ENCODE results near the gene ERAL1.
"Not testable (repeated sequence)": the region's sequence is repeated elsewhere in the genome, so short reads cannot be mapped to it uniquely, and the experiment has no call there.

The ERAL1 gene

DNA sequence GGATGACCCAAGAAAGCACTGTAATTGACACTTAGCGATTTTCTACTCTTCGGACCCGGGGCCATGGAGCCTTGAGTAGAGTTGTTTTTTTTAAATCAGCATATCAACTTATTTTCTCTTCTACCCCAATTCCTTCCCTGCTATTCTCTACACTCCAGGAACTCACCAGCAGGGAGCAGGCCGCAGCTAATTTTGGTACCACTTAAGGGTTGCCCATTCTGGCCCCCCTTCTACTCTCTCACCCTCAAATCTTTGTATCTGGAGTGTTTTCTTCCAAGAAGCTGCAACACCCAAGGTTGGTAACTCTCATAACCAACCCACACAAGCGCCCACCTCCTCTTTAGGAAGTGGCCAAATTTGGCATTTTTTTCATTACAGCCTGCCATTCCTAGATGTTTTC, 5.5 kb upstream of the ERAL1 start:
- DNase-seq (ENCODE audit: low read depth, low spot score): no peak

DNA sequence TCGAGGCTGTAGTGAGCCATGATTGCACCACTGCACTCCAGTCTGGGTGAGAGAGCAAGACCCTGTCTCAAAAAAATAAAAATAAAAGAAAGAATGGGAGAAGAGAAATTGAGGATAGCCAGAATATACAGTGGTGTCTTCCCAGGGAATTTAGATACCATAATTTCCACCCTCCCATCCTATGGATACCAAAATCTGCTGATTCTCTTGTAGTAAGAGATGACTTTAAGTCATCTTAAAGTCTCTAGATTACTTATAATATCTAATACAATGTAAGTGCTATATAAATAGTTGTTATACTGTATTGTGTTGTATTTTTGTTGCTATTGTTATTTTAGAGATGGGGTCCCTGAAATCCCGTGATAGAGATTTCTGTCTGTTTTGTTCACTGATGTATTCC, 1.5 kb upstream of the ERAL1 start:
- DNase-seq (ENCODE audit: low read depth, low spot score): no peak

DNA sequence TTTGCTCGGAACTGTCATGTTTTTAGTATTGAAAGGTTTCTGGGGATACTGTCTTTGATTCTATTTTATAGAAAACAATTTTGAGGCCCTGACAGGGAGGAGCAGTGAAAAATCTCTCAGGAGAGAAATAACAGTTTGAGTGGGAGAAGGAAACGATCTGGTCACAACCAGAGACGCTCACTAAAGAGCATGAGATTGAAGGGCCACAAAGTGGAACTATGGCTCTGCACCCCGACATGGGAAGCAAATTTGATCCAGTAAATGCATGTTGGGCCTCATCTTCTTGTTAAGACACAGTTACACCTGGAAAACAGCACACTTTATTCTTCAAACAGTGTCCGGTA, 492 bp downstream of the ERAL1 start:
- no peak for DNase-seq (ENCODE audit: low read depth, low spot score)

DNA sequence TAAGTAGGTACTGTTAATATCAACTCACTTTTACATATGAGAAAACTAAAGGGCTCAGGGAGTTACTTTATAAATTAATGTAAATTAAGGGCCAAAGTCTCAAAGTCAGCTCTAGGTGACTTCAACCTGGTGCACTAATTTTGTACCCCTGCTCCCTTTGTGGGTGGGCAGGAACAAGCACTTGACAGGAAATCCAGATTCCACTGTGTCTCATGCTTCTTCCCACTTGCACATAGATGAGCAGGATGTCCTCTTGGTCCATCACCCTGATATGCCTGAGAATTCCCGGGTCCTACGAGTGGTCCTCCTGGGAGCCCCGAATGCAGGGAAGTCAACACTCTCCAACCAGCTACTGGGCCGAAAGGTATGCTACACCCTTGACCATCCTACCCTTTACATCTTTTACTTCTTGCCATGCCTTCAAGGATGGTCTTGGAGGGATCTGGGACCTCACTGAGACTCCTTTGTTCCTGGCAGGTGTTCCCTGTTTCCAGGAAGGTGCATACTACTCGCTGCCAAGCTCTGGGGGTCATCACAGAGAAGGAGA, 1.3 kb downstream of the ERAL1 start:
- no peak for DNase-seq (ENCODE audit: low read depth, low spot score)

DNA sequence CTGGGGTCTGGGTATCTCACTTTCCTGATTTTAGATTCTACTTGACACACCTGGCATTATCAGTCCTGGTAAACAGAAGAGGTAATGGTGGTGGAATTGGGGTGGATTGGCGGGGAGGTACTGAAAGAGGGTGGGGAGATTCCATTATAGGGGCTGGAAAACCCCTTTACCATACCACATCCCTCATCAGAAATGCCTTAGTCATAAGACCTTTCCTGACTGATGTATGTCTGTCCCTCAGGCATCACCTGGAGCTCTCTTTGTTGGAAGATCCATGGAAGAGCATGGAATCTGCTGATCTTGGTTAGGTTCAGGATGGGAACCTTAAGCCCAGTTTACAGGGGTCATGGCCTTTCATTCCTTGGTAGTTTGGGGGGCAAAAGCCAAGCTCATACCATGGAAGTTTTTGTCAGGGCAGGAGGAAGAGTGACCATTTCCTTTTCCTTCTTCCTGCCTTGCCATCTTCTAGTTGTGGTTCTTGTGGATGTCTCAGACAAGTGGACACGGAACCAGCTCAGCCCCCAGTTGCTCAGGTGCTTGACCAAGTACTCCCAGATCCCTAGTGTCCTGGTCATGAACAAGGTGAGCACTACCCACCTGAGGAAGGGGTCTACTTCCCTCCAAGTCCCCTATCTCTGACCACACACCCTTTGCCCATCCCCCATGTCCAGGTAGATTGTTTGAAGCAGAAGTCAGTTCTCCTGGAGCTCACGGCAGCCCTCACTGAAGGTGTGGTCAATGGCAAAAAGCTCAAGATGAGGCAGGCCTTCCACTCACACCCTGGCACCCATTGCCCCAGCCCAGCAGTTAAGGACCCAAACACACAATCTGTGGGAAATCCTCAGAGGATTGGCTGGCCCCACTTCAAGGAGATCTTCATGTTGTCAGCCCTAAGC, 3.3 kb downstream of the ERAL1 start:
- DNase-seq (ENCODE audit: low read depth, low spot score): no peak

DNA sequence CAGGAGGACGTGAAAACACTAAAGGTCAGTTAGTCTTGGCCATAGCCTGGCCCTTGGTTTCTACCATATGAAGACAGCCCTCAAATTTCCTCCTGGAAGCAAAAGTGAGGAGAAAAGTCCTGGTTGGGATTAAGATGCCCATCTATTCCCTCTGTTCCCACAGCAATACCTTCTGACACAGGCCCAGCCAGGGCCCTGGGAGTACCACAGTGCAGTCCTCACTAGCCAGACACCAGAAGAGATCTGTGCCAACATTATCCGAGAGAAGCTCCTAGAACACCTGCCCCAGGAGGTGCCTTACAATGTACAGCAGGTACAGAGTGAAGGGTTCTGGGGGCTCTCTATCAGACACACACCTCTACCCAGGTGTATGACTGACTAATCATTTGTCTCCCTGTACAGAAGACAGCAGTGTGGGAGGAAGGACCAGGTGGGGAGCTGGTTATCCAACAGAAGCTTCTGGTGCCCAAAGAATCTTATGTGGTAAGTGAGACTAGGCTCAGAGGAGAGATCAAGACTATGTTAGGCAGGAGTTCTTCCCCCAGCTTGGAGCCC, 4.1 kb downstream of the ERAL1 start:
- DNase-seq (ENCODE audit: low read depth, low spot score): no peak

DNA sequence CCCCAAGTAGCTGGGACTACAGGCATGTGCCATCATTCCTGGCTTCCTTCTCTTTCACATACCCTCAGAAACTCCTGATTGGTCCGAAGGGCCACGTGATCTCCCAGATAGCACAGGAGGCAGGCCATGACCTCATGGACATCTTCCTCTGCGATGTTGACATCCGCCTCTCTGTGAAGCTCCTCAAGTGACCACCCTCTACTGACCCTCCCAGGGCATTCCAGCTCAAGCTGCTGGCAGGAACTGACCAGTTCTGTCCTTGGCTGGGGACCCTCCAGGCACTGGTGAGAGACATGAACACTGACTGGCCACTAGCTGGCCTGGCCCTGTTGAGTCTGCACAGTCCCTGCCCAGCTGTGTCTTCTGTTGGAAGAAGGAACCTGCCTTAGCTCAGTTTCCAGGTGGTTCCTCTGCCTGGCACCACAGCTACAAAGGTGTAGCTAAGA, 5.6 kb downstream of the ERAL1 start:
- no peak for DNase-seq (ENCODE audit: low read depth, low spot score)

DNA sequence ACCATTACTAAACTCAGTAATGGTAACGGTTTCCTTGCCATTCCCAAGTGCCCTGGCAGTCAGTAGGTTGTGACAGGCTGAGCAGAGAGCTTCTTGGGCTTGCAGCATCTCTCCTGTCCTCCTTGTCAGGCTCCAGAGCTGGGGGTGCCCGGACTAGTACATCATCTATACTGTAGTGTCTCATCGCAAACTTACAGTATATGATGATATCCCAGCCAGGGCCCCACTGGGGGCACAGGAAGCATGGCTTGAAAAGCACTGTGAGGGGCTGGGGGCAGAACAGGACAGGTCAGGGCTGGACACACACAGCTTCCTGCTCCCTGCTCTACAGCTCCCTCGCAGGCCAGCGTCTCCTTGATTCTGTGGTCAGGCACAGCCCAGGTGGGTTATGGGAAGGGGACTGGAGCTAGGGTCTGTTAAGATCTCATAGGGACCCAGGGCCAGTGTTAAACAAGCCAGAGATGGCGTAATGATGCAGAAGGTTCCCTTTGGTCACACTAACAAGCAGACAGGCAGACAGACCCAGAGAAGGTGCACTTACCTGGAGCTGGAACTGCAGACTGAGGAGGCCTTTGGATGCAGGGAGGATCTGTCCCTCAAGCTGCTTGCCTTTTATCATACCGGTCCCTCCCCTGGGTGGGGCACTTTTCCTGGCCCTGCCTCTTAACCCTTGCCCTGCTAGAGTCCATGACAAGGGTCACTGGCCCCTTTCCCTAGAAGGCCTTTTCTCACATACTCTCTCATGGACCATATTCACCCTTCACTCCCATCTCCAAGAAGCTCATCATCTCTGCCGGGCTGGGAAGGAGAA, 6.8 kb downstream of the ERAL1 start:
- no peak for DNase-seq (ENCODE audit: low read depth, low spot score)

DNA sequence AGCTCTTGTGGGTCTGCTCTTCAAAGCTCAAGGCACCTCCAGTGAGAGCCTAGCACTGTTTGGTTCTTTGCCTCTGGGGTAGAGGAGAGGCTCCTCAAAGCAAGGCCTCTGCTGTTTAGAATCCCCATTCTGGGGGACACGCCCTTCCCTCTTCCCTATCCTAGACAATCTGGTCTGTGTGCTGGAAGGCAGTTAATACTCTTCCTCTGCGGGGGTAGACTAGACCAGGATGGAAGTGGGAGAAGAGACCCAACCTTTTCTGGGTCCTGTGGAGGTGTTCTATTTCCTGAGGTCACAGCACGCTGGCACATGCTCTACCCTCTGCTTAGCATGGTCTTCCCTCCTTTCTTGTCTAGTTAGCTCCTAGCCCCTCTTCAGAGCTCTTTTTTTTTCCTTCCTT, 7.7 kb downstream of the ERAL1 start:
- DNase-seq (ENCODE audit: low read depth, low spot score): no peak

DNA sequence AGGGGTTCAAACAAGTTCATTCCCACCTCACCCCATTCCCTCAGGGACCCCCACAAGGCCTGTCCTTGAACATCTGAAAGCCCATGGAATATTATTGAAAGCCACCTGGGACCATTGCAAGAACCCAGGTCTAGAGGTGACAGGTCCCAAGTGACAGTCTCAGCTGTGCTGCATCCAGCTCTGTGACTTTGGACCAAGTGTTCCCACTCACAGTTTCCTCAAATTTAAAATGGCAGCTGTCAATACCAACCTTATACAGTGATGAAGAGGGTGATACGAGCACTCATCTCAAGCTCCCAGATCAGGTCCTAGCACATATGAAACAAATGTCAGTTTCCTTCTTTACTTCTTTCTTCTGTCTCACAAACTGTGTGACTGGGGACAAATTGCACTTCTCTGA, 9.1 kb downstream of the ERAL1 start:
- no peak for DNase-seq (ENCODE audit: low read depth, low spot score)

DNA sequence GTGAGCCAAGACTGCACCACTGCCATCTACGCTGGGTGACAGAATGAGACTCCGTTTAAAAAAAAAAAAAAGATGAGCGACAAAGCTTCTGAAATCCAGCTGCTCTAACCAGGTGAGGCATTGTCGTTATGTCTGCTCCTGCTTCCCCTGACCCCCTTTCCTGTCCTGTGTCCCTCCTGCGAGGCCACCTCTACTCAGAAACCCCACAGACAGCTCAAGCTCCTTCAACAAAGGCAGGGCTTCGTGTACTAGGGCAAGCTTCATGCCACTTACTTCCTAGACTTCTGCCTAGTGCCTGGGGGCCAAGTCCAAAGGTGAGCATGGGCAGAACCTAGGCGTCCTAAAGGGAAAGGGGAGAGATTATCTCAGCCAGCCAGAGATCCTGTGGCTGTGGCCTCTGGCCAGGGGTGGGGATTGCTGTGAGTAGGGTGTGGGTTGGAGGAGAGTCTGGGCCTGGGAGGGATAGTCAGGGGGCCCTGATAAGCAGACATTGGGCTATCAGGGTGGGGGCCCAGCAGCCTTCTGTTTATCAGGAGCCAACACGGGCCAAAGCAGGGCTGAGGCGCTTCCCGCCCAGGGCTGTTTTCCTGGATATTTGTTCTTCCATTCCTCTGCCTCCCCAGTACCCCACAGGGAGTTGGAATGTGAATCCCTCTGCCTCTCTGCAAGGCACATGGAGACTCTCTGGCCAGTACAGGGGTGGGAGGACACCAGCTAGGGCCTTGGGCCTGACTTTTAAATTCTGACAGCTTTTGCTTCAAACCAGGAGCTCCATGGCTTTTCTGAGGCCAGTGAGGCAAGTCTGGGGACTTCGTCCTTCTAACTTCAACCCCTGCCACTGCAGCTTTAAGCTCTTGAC, 10.4 kb downstream of the ERAL1 start:
- no peak for DNase-seq (ENCODE audit: low read depth, low spot score)

DNA sequence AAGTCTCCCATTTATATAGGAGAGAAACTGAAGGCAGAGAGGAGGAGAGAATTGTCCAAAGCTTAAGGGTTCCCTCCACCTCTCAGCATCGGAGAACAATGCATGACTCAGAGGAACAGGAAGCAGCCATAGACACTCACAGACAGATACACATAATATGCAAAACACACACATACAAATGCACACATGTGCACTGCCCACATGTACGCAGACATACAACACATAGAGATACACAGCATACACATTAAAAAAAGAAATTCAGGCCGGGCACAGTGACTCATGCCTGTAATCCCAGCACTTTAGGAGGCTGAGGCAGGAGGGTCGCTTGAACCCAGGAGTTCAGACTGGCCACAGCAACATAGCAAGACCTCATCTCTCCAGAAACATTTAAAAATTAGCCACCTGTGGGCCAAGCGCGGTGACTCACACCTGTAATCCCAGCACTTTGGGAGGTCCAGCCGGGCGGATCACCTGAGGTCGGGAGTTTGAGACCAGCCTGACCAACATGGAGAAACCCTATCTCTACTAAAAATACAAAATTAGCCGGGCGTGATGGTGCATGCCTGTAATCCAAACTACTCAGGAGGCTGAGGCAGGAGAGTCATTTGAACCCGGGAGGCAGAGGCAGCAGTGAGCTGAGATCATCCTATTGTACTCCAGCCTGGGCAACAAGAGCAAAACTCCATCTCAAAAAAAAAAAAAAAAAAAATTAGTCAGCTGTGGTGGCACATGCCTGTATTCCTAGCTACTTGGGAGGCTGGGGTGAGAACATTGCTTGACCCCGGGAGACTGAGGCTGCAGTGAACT, 11.3 kb downstream of the ERAL1 start:
- DNase-seq (ENCODE audit: low read depth, low spot score): no peak

DNA sequence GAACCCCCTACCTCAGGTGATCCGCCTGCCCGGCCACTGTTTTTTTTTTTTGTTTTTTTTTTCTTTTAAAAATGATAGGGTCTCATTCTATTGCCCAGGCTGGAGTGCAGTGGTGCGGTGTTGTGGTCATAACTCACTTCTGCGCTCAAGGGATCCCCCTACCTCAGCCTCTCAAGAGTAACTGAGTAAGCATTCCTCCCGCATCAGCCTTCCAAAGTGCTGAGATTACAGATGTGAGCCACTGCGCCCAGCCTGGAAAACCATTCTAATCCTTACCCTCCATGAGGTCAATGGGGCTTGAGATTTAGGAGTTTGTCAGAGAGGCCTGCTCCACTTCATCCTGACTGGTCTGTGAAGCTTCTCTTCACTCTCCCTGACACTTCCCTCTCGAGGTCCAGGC, 12.5 kb downstream of the ERAL1 start:
- DNase-seq (ENCODE audit: low read depth, low spot score): no peak

DNA sequence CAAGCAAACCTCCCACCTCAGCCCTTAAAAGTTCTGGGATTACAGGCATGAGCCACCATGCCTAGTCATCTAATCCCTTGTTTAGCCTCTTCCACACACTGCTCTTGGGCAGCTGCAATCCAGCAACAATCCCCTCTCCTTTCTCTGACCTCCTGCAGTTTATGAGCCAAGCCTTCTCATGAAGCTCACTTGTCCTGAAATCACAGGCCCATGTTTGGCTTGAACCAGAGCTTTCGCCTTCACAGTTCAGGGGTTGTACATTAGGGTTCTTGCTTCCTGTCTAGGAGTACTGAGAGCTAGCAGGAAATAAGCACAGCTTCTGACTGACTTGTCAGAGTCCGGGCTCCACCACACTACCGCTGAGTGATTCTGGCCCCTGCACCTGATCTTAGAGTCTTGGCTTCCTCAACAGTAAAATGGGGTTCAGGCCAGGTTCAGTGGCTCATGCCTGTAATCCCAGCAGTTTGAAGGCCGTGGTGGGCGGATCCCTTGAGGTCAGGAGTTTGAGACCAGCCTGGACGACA, 16.3 kb downstream of the ERAL1 start:
- DNase-seq (ENCODE audit: low read depth, low spot score): no peak

DNA sequence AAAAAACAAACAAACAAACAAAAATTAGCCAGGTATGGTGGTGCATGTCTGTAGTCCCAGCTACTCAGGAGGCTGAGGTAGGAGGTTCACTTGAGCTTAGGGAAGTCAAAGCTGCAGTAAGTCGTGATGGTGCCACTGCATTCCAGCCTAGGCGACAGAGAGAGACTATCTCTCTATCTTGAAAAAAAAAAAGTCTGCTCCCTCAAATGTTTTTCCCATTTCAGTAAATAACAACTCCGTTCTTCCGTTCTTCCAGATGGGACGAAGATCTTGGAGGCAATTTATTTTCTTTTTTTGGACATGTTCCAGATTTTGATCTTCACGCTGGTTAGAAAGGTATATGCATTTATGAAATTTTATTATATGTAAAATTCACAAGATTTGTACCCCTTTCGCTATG, 19.0 kb downstream of the ERAL1 start:
- DNase-seq (ENCODE audit: low read depth, low spot score): no peak

DNA sequence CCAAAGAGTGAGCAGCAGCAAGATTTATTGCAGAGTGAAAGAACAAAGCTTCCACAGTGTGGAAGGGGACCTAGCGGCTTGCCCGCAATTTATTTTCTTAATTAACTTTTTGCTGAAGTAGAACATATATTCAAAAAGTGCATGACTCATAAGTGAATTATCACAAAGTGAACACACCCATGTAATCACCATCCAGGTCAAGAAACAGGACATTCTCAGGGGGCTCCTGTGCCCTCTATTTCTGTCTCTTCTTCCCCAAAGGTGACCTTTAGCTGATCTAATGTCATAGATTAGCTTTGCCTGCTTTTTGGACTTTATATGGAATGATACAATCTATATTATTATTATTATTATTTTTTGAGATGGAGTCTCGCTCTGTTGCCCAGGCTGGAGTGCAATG, 19.9 kb downstream of the ERAL1 start:
- no peak for DNase-seq (ENCODE audit: low read depth, low spot score)

DNA sequence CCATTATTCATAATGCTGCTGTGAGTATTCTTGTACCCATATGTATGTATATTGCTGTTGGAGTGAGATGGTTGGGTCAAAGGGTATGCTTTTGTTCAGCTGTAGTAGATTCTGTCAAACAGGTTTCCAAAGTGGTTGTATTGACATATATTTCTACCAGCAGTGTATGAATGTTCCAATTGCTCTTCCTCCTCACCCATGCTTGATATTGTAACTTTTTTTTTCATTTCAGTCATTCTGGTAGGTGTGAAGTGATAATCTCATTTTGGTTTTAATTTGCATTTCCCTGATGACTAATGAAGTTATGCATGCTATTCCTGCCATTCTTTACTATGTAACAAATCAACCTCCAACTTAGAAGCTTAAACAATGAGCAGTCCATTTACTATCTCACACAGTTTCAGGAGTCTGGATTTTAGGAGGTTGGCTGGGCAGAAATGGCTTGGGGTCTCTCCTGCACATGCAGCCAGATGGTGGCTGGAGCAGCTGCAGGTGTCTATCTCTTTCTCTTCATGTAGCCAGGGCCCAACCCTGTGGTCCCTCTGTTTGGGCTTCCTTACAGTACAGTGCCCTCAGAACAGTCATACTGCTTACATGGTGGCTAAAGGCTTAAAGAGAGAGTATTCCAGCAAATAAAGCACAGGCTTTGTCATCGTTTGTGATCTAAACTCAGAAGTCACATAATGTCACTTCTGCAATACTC, 21.2 kb downstream of the ERAL1 start:
- no peak for DNase-seq (ENCODE audit: low read depth, low spot score)

DNA sequence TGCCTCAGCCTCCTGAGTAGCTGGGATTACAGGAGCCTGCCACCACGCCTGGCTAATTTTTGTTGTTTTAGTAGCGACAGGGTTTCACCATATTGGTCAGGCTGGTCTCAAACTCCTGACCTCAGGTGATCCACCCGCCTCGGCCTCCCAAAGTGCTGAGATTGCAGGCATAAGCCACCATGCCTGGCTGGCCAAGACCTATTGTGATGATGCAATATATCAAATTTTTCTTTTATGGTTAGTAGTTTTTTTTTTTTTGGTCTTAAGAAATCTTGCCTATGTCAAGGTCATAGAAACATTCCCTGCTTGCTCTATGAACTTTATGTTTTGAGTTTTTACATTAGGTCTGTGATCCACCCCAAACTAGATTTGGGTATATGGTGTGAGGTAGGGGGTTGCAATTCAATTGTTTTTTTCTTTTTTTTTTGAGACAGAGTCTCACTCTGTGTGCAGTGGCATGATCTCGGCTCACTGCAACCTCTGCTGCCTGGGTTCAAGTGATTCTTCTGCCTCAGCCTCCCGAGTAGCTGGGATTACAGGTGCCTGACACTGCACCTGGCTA, 22.4 kb downstream of the ERAL1 start:
- DNase-seq (ENCODE audit: low read depth, low spot score): not testable (repeated sequence)

DNA sequence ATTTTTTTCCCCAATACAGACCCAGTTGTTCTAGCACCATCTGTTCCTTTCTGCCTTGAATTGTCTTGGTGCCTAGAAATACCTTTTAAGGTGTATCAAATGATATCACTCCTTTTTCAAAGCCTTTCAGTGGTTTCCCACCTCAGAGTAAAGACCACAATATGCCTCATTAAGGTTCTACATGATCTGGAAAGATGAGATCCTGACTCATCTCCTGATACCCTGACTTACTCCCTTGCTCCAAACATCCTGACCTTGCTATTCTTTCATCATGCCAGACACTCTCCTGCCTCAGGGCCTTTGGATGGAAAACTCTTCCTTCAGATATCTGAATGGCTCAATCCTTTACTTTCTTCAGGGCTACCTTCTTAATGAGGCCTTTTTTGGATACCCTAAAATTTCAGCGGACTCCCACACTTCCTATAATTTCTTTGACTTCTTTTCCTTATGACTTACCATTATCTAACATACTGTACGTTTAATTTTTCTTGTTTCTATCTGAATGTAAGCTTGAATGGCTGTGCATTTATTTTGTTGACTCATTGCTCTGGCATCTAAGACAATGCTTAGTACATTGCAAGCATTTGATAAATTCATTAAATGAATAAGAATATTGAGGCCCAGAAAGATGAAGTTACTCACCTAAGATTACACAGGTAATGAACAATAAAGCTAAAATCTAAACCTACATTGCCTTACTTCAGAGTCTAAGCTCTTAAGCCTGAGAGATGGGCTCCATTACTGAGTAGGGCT, 23.5 kb downstream of the ERAL1 start:
- DNase-seq (ENCODE audit: low read depth, low spot score): no peak
